Measurements from ENCODE around the gene MBIP. TPM values are rescaled to one million over a fixed set of nuclear protein-coding genes. Genes with fewer than 3 reads are reported as not detected.
"Not testable (repeated sequence)": the region's sequence is repeated elsewhere in the genome, so short reads cannot be mapped to it uniquely, and the experiment has no call there.

The MBIP gene, protein sequence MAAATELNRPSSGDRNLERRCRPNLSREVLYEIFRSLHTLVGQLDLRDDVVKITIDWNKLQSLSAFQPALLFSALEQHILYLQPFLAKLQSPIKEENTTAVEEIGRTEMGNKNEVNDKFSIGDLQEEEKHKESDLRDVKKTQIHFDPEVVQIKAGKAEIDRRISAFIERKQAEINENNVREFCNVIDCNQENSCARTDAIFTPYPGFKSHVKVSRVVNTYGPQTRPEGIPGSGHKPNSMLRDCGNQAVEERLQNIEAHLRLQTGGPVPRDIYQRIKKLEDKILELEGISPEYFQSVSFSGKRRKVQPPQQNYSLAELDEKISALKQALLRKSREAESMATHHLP
- 11.8 and 16.7 TPM in 2 replicates for total RNA-seq (2014; rRNA removed; shearing (Covaris generic))

DNA sequence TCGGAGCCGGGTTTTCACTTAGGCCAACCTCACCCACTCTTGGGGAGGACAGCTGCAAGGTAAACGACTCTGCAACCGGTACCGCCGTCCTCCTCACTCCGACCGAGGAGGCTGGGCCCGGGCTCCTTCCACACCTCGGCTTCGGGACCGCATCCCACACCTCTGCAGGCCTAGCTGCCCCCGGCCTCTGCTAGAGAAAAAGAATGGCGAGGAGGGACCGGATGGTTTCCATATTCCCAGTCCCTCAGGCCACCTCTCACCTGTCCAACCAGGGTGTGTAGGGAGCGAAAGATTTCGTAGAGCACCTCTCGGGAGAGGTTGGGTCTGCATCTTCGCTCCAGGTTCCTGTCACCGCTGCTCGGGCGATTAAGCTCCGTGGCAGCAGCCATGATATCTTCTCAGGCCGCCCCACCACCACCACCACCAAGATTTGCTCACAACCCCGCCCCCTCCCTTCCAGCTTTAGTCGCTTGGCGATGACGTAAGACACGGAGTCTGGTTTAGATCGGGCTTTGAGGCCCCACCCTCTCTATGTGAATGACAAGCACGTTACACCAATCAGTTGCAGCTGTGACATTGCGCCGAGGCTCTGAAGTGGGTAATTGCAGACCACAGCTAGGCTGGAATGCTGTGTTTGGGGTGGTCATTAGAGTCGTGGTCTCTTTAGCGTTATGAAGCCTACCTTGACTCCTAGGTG, at the start of gene MBIP:
TSS of gene MBIP (minus strand) at position 438 of the 697 bp plus-strand sequence. CDS start at position 389, 49 bp downstream.
- Histone ChIP-seq H3K9me3 (replicated peaks) (no peaks in the 10 kb centered on the region), H3K4me3 (peak within 1 kb of the TSS; percentile 66), H3K4me1 (replicated peaks) (no peaks in the 10 kb centered on the region), H3K27ac (peak within 1 kb of the TSS; percentile 72), H3K36me3 (no peaks in the 10 kb centered on the region), H3K27me3 (replicated peaks) (peaks cover 3% of the 10 kb centered on the region; the same call in 1 of the 2 replicates)
- DNase-seq (ENCODE audit: low read depth in 1 of 2, low spot score in 2 of 2), result peak; percentile 84 to 94

GRCh38 chr14:36367985-36368774, 47.7 kb upstream of the MBIP start:
- H3K27ac ChIP-seq, result no peak overlapping the region
- H3K9me3 ChIP-seq (replicated peaks), result no peaks in the 10 kb centered on the region
- H3K4me3 ChIP-seq, result no peak overlapping the region
- H3K4me1 ChIP-seq (replicated peaks), result no peaks in the 10 kb centered on the region
- no peaks in the 10 kb centered on the region for H3K36me3 ChIP-seq
- peaks cover 15% of the 10 kb centered on the region for H3K27me3 ChIP-seq (replicated peaks)
- no peak for DNase-seq (ENCODE audit: low read depth in 1 of 2, low spot score in 2 of 2)

DNA sequence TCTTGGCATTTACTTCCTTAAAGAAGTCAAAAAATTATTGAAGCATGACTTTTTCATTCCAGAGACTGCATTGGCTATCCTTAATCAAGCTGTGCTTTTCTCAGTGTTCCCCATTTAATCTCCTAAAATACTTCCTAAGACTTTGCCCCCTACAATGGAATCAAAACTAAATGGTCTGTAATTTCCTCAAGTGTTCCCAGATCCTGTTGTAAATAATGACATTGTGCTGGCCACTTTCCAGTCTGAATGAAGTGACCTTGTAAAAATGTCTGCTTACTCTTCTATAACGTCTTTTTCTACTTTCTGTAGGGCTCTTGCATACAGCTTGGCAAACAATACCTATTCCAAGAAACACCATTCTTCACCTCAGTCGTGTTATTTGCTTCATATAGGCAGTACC, 45.3 kb upstream of the MBIP start:
- Histone ChIP-seq H3K36me3 (no peaks in the 10 kb centered on the region), H3K27me3 (replicated peaks) (peaks cover 15% of the 10 kb centered on the region), H3K27ac (no peak overlapping the region), H3K9me3 (replicated peaks) (no peaks in the 10 kb centered on the region), H3K4me1 (replicated peaks) (no peaks in the 10 kb centered on the region), H3K4me3 (no peak overlapping the region)
- DNase-seq (ENCODE audit: low read depth in 1 of 2, low spot score in 2 of 2), result no peak

GRCh38 chr14:36363704-36364103, 43.3 kb upstream of the MBIP start:
- Histone ChIP-seq H3K36me3 (no peaks in the 10 kb centered on the region), H3K4me3 (no peak overlapping the region), H3K9me3 (replicated peaks) (no peaks in the 10 kb centered on the region), H3K4me1 (replicated peaks) (no peaks in the 10 kb centered on the region), H3K27me3 (replicated peaks) (peaks cover 11% of the 10 kb centered on the region), H3K27ac (no peak overlapping the region)
- no peak for DNase-seq (ENCODE audit: low read depth in 1 of 2, low spot score in 2 of 2)

GRCh38 chr14:36362648-36363047, 42.2 kb upstream of the MBIP start:
- no peak overlapping the region for H3K4me3 ChIP-seq
- no peak overlapping the region for H3K27ac ChIP-seq
- no peaks in the 10 kb centered on the region for H3K36me3 ChIP-seq
- no peaks in the 10 kb centered on the region for H3K9me3 ChIP-seq (replicated peaks)
- no peaks in the 10 kb centered on the region for H3K4me1 ChIP-seq (replicated peaks)
- DNase-seq (ENCODE audit: low read depth in 1 of 2, low spot score in 2 of 2), result no peak
- peaks cover 11% of the 10 kb centered on the region for H3K27me3 ChIP-seq (replicated peaks)

- Histone ChIP-seq H3K27ac (no peak overlapping the region), H3K4me1 (replicated peaks) (no peaks in the 10 kb centered on the region), H3K9me3 (replicated peaks) (no peaks in the 10 kb centered on the region), H3K36me3 (no peaks in the 10 kb centered on the region), H3K27me3 (replicated peaks) (peaks cover 2% of the 10 kb centered on the region; the same call in 1 of the 2 replicates), H3K4me3 (no peak overlapping the region)
- no peak for DNase-seq (ENCODE audit: low read depth in 1 of 2, low spot score in 2 of 2)
Observed at GRCh38 chr14:36361210-36361853, 40.9 kb upstream of the MBIP start.

DNA sequence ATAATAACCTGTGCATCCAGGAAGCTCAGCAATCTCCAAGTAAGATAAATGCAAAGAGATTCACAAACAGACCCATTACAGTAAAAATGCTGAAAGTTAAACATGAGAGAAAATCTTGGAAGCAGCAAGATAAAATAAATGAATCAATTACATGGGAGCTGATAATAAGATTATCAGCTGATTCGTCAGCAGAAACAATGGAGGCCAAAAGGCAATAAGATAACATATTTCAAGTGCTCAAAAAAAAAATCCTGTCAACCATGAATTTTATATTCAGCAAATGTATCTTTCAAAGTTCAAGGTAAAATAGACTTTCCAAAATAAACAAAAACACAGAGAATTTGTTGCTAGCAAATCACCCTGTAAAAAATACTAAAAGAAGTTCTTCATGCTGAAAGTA, 36.4 kb upstream of the MBIP start:
- no peak overlapping the region for H3K27ac ChIP-seq
- H3K27me3 ChIP-seq (replicated peaks), result no peaks in the 10 kb centered on the region
- H3K36me3 ChIP-seq, result no peaks in the 10 kb centered on the region
- no peaks in the 10 kb centered on the region for H3K4me1 ChIP-seq (replicated peaks)
- H3K4me3 ChIP-seq, result no peak overlapping the region
- DNase-seq (ENCODE audit: low read depth in 1 of 2, low spot score in 2 of 2), result no peak
- no peaks in the 10 kb centered on the region for H3K9me3 ChIP-seq (replicated peaks)

- no peak for DNase-seq (ENCODE audit: low read depth in 1 of 2, low spot score in 2 of 2)
- Histone ChIP-seq H3K4me3 (no peak overlapping the region), H3K4me1 (replicated peaks) (no peaks in the 10 kb centered on the region), H3K27me3 (replicated peaks) (peaks cover 5% of the 10 kb centered on the region), H3K36me3 (no peaks in the 10 kb centered on the region), H3K27ac (no peak overlapping the region), H3K9me3 (replicated peaks) (no peaks in the 10 kb centered on the region)
Observed at GRCh38 chr14:36346052-36346451, 25.6 kb upstream of the MBIP start.

- no peak overlapping the region for H3K4me3 ChIP-seq
- peaks cover 5% of the 10 kb centered on the region for H3K27me3 ChIP-seq (replicated peaks)
- no peak overlapping the region for H3K27ac ChIP-seq
- no peaks in the 10 kb centered on the region for H3K4me1 ChIP-seq (replicated peaks)
- H3K36me3 ChIP-seq, result no peaks in the 10 kb centered on the region
- no peaks in the 10 kb centered on the region for H3K9me3 ChIP-seq (replicated peaks)
- DNase-seq (ENCODE audit: low read depth in 1 of 2, low spot score in 2 of 2), result no peak
Observed at GRCh38 chr14:36344211-36344610, 23.8 kb upstream of the MBIP start.

DNA sequence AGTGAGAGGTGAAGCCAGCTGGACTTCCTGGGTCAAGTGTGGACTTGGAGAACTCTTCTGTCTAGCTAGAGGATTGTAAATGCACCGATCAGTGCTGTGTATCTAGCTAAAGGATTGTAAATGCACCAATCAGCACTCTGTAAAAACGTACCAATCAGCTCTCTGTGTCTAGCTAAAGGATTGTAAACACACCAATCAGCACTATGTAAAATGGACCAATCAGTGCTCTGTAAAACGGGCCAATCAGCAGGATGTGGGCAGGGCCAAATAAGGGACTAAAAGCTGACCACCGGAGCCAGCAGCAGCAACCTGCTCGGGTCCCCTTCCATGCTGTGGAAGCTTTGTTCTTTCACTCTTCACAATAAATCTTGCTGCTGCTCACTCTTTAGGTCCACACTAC, 21.4 kb upstream of the MBIP start:
- H3K27ac ChIP-seq; H3K27me3 ChIP-seq (replicated peaks); DNase-seq (ENCODE audit: low read depth in 1 of 2, low spot score in 2 of 2); H3K4me3 ChIP-seq; H3K4me1 ChIP-seq (replicated peaks); H3K36me3 ChIP-seq; H3K9me3 ChIP-seq (replicated peaks): not testable (repeated sequence)

- H3K9me3 ChIP-seq (replicated peaks), result no peaks in the 10 kb centered on the region
- no peak overlapping the region for H3K4me3 ChIP-seq
- no peaks in the 10 kb centered on the region for H3K36me3 ChIP-seq
- no peak overlapping the region for H3K27ac ChIP-seq
- no peak for DNase-seq (ENCODE audit: low read depth in 1 of 2, low spot score in 2 of 2)
- peaks cover 8% of the 10 kb centered on the region for H3K27me3 ChIP-seq (replicated peaks)
- no peaks in the 10 kb centered on the region for H3K4me1 ChIP-seq (replicated peaks)
Observed at GRCh38 chr14:36340276-36340890, 19.9 kb upstream of the MBIP start.

- Histone ChIP-seq H3K27me3 (replicated peaks) (peaks cover 8% of the 10 kb centered on the region; the same call in 1 of the 2 replicates), H3K27ac (no peak overlapping the region), H3K36me3 (no peaks in the 10 kb centered on the region), H3K4me1 (replicated peaks) (no peaks in the 10 kb centered on the region), H3K4me3 (no peak overlapping the region), H3K9me3 (replicated peaks) (no peaks in the 10 kb centered on the region)
- DNase-seq (ENCODE audit: low read depth in 1 of 2, low spot score in 2 of 2), result no peak
Observed at GRCh38 chr14:36339816-36340215, 19.4 kb upstream of the MBIP start.

- Histone ChIP-seq H3K9me3 (replicated peaks) (no peaks in the 10 kb centered on the region), H3K27me3 (replicated peaks) (peaks cover 21% of the 10 kb centered on the region), H3K27ac (no peak overlapping the region), H3K4me1 (replicated peaks) (no peaks in the 10 kb centered on the region), H3K36me3 (no peaks in the 10 kb centered on the region), H3K4me3 (no peak overlapping the region)
- DNase-seq (ENCODE audit: low read depth in 1 of 2, low spot score in 2 of 2), result no peak
Observed at GRCh38 chr14:36333119-36333518, 12.7 kb upstream of the MBIP start.
